Fibroblast of villous mesenchyme (primary cell): ENCODE results near the gene SNX30. TPM values are rescaled to one million over a fixed set of nuclear protein-coding genes. Genes with fewer than 3 reads are reported as not detected.
"Not testable (repeated sequence)": the region's sequence is repeated elsewhere in the genome, so short reads cannot be mapped to it uniquely, and the experiment has no call there.

Source experiments
- DNase-seq: peaks from one replicate; pipeline ENCODE4 v3.0.0-alpha.2; 2010; ENCODE audit warnings: low read depth
- H3K4me3 ChIP-seq: 2 replicates; pipeline ENCODE4 v1.5.1; 2011; ENCODE audit warnings: low read depth, mild to moderate bottlenecking, low read length
- CTCF ChIP-seq: IDR thresholded peaks from 2 replicates; pipeline ENCODE4 v1.5.1; 2012; ENCODE audit warnings: low read depth, mild to moderate bottlenecking, low read length; ENCODE audit not compliant: insufficient read depth
- total RNA-seq: library from RNA; depleted of rRNA; stranded (reverse); fragments of >200 nt; gene quantifications from 2 replicates; pipeline ENCODE4 v1.2.3, GENCODE V29; 2012

Gene SNX30
- total RNA-seq, 1 donor, result 27.6 TPM

- no peak for DNase-seq
- no peak overlapping the region for H3K4me3 ChIP-seq
Observed at GRCh38 chr9:112719241-112719691, 31.3 kb upstream of the SNX30 start.

GRCh38 chr9:112719696-112720095, 30.9 kb upstream of the SNX30 start:
- DNase-seq, result no peak
- no peak for TF ChIP-seq CTCF

More at GRCh38 chr9:112719241-112719691, 31.3 kb upstream of the SNX30 start:
- TF ChIP-seq CTCF, result no peak

GRCh38 chr9:112720113-112720780, 30.3 kb upstream of the SNX30 start:
- H3K4me3 ChIP-seq, result no peak overlapping the region
- TF ChIP-seq CTCF, result no peak
- DNase-seq, result no peak

More at GRCh38 chr9:112719696-112720095, 30.9 kb upstream of the SNX30 start:
- H3K4me3 ChIP-seq, result no peak overlapping the region

- DNase-seq, H3K4me3 ChIP-seq: not testable (repeated sequence)
Observed at GRCh38 chr9:112722749-112723148, 27.8 kb upstream of the SNX30 start.

- TF ChIP-seq CTCF, result no peak
- no peak for DNase-seq
- no peak overlapping the region for H3K4me3 ChIP-seq
Observed at GRCh38 chr9:112725961-112726360, 24.6 kb upstream of the SNX30 start.

GRCh38 chr9:112726428-112726827, 24.1 kb upstream of the SNX30 start:
- TF ChIP-seq CTCF, result no peak
- H3K4me3 ChIP-seq, result no peak overlapping the region
- DNase-seq, result no peak

GRCh38 chr9:112728401-112728800, 22.2 kb upstream of the SNX30 start:
- no peak for TF ChIP-seq CTCF
- no peak overlapping the region for H3K4me3 ChIP-seq
- no peak for DNase-seq
